PC-9 (cell line): ENCODE data around the gene ZNF423.

ENCODE experiments used
- CTCF ChIP-seq: fragments of 200-600 bp; sonication (generic); conservative IDR thresholded peaks from 2 replicates; pipeline ENCODE4 v1.6.1; 2017; ENCODE audit warnings: mixed run types, antibody characterized with exemption, mild to moderate bottlenecking, moderate library complexity
- EZH2 ChIP-seq: fragments of 200-600 bp; sonication (generic); IDR thresholded peaks from 2 replicates; pipeline ENCODE4 v1.8.0; 2017; ENCODE audit warnings: antibody characterized with exemption, low read depth

DNA sequence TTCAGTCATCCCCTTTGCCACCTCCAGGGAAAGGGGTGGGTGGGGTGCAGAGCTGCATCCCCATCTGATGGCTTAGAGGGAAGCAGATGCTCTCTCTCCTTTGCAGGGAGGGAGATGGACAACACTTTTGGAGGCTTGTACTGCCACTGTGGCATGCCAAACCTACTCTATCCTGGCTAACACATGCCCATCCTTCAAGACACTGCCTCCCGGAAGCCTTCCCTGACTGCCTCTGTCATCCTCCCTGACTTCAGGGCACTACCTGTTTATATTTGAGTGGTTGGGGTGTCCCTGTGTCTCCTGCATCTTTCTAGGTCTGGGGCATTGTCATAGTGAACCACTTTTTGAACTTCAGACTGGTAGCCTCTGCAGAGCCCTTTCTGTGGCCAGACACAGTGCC lies 202.3 kb downstream of the ZNF423 start:
- TF ChIP-seq CTCF = no peak
- TF ChIP-seq EZH2 = no peak
